Natural killer cell (primary cell): ENCODE results near the gene MTNR1A. TPM values are rescaled to one million over a fixed set of nuclear protein-coding genes. Genes with fewer than 3 reads are reported as not detected.
"Not testable (repeated sequence)": the region's sequence is repeated elsewhere in the genome, so short reads cannot be mapped to it uniquely, and the experiment has no call there.

ENCODE experiments used
- ATAC-seq, 3 donors: fragments of 150-1000 bp in 2 of 3; fragments of 200-7000 bp in 1 of 3; cut with Tn5 transposase; 1 replicate in 1 of 3; 2 replicates in 2 of 3; pipeline ENCODE4 v1.10.0; 2021; ENCODE audit warnings: mild to moderate bottlenecking in 2 of 3, moderate library complexity in 2 of 3
- DNase-seq, 2 donors: peaks; one replicate each; pipeline versions ENCODE4 v3.0.0 to v3.0.0-alpha.2; 2013 to 2021; ENCODE audit warnings: mixed read lengths in 1 of 2
- H3K27ac ChIP-seq: one replicate; pipeline ENCODE4 v1.5.1; 2013; ENCODE audit warnings: mild to moderate bottlenecking, low read length
- H3K27me3 ChIP-seq: one replicate; pipeline ENCODE4 v1.6.1; 2013; ENCODE audit warnings: low read length; ENCODE audit not compliant: control insufficient read depth, insufficient read depth
- H3K36me3 ChIP-seq: one replicate; pipeline ENCODE4 v1.6.1; 2013; ENCODE audit warnings: low read length; ENCODE audit not compliant: control insufficient read depth, insufficient read depth
- H3K4me1 ChIP-seq: one replicate; pipeline ENCODE4 v1.6.1; 2013; ENCODE audit warnings: low read length; ENCODE audit not compliant: control insufficient read depth, insufficient read depth
- H3K4me3 ChIP-seq: one replicate; pipeline ENCODE4 v1.5.1; 2013; ENCODE audit warnings: low read length
- H3K9me3 ChIP-seq: one replicate; pipeline ENCODE4 v1.6.1; 2013; ENCODE audit warnings: low read length; ENCODE audit not compliant: control insufficient read depth, insufficient read depth
- H3K27ac Mint-ChIP-seq, 2 donors: one replicate each; pipeline ENCODE4 v1.8.0; 2022; ENCODE audit warnings: mild to moderate bottlenecking in 2 of 2, mixed read lengths in 2 of 2, moderate library complexity in 1 of 2
- H3K27me3 Mint-ChIP-seq, 2 donors: one replicate each; pipeline ENCODE4 v1.8.0; 2022; ENCODE audit warnings: low read depth in 2 of 2, mixed read lengths in 2 of 2
- H3K36me3 Mint-ChIP-seq: one replicate; pipeline ENCODE4 v1.8.0; 2022; ENCODE audit warnings: mixed read lengths
- H3K4me1 Mint-ChIP-seq, 2 donors: one replicate each; pipeline ENCODE4 v1.8.0; 2022; ENCODE audit warnings: mixed read lengths in 2 of 2
- H3K4me3 Mint-ChIP-seq: one replicate; pipeline ENCODE4 v1.8.0; 2022; ENCODE audit warnings: mild to moderate bottlenecking, moderate library complexity, mixed read lengths
- H3K9me3 Mint-ChIP-seq, 2 donors: one replicate each; pipeline ENCODE4 v1.8.0; 2022; ENCODE audit warnings: mixed read lengths in 2 of 2
- CTCF ChIP-seq: fragments of 200-600 bp; IDR thresholded peaks from one replicate; pipeline ENCODE4 v1.8.0; 2022; ENCODE audit warnings: antibody characterized with exemption
- WGBS: methylation state at CpG from one replicate; pipeline ENCODE4 v1.1.7; 2013; ENCODE audit warnings: missing lambda C conversion rate; ENCODE audit not compliant: insufficient coverage; 5-methylcytosine and 5-hydroxymethylcytosine counted together
- intact Hi-C: fragments of 100-400 bp; cut with micrococcal nuclease; formaldehyde crosslinking; loops from one replicate; pipeline ENCODE4 v1.14.2; 2022
- total RNA-seq, 4 donors: library from RNA; stranded (reverse); fragments of 120-200 nt in 1 of 4; gene quantifications; one replicate each; pipeline versions ENCODE4 v1.2.3 to v1.2.4, GENCODE V29; 2013 to 2022

The MTNR1A gene
- total RNA-seq, 3 donors from 2014 or later (not counting 1 experiment from before 2014, with no cell fraction given) = not detected

- no peak overlapping the region for H3K4me3 Mint-ChIP-seq
- Histone ChIP-seq H3K4me1 (no peaks in the 10 kb centered on the region), H3K36me3 (no peaks in the 10 kb centered on the region), H3K9me3 (no peaks in the 10 kb centered on the region), H3K4me3 (no peak overlapping the region), H3K27me3 (no peaks in the 10 kb centered on the region), H3K27ac (no peak overlapping the region)
- H3K4me1 Mint-ChIP-seq = no peaks in the 10 kb centered on the region
- no peaks in the 10 kb centered on the region for H3K27me3 Mint-ChIP-seq
- TF ChIP-seq CTCF = no peak
- no peaks in the 10 kb centered on the region for H3K36me3 Mint-ChIP-seq
- H3K27ac Mint-ChIP-seq = no peak overlapping the region
- peaks cover 8 to 14% of the 10 kb centered on the region in 2 donors for H3K9me3 Mint-ChIP-seq
- ATAC-seq (no peak), DNase-seq (no peak)
- WGBS = 65% methylated on average over 3 of the region's 4 CpGs
- intact Hi-C loops = no loop called here
Observed at GRCh38 chr4:186516287-186516686, 39.1 kb downstream of the MTNR1A start.

GRCh38 chr4:186514271-186514950 is 41.0 kb downstream of the MTNR1A start:
- intact Hi-C loops = no loop called here
- H3K36me3 Mint-ChIP-seq = no peaks in the 10 kb centered on the region
- no peak for TF ChIP-seq CTCF
- 79% methylated on average over 7 of the region's 8 CpGs for WGBS
- peaks cover 4% of the 10 kb centered on the region for H3K9me3 ChIP-seq
- no peaks in the 10 kb centered on the region for H3K36me3 ChIP-seq
- H3K4me1 Mint-ChIP-seq = no peaks in the 10 kb centered on the region
- ATAC-seq = no peak
- H3K4me1 ChIP-seq = no peaks in the 10 kb centered on the region
- H3K27me3 ChIP-seq = no peaks in the 10 kb centered on the region
- no peak for DNase-seq
- H3K9me3 Mint-ChIP-seq = peaks cover 8 to 18% of the 10 kb centered on the region in 2 donors
- H3K27ac ChIP-seq = no peak overlapping the region
- H3K4me3 ChIP-seq = no peak overlapping the region
- H3K27ac Mint-ChIP-seq = no peak overlapping the region
- H3K27me3 Mint-ChIP-seq = no peaks in the 10 kb centered on the region
- no peak overlapping the region for H3K4me3 Mint-ChIP-seq

- not testable (repeated sequence) for H3K36me3 Mint-ChIP-seq
Observed at GRCh38 chr4:186504771-186505170, 50.6 kb downstream of the MTNR1A start.

GRCh38 chr4:186502231-186502630 is 53.1 kb downstream of the MTNR1A start:
- Histone ChIP-seq H3K9me3 (peaks cover 5% of the 10 kb centered on the region), H3K27me3 (no peaks in the 10 kb centered on the region), H3K36me3 (no peaks in the 10 kb centered on the region), H3K27ac (no peak overlapping the region), H3K4me1 (no peaks in the 10 kb centered on the region), H3K4me3 (no peak overlapping the region)
- Mint-ChIP-seq H3K27ac (no peak overlapping the region), H3K36me3 (no peaks in the 10 kb centered on the region), H3K27me3 (no peaks in the 10 kb centered on the region), H3K9me3 (peaks cover 11 to 12% of the 10 kb centered on the region in 2 donors), H3K4me1 (no peaks in the 10 kb centered on the region), H3K4me3 (no peak overlapping the region)
- no peak for TF ChIP-seq CTCF
- ATAC-seq (no peak), DNase-seq (no peak)
- intact Hi-C loops = no loop called here
- 48% methylated on average over 1 of the region's 2 CpGs for whole genome bisulfite sequencing

More at GRCh38 chr4:186504771-186505170, 50.6 kb downstream of the MTNR1A start:
- H3K27me3 Mint-ChIP-seq, H3K4me1 Mint-ChIP-seq, intact Hi-C loops, DNase-seq, ATAC-seq, H3K4me1 ChIP-seq, H3K4me3 ChIP-seq, H3K4me3 Mint-ChIP-seq, H3K27me3 ChIP-seq, H3K9me3 ChIP-seq, H3K27ac Mint-ChIP-seq, H3K36me3 ChIP-seq, H3K27ac ChIP-seq: not testable (repeated sequence)
- peaks cover 11 to 12% of the 10 kb centered on the region in 2 donors for H3K9me3 Mint-ChIP-seq
- WGBS = 97% methylated on average over 7 of the region's 8 CpGs
